HG03432 (cell line): Measurements from ENCODE around the gene SDK1.
"Not testable (repeated sequence)": the region's sequence is repeated elsewhere in the genome, so short reads cannot be mapped to it uniquely, and the experiment has no call there.

Experiments
- ATAC-seq: cut with Tn5 transposase; IDR thresholded peaks from one replicate; pipeline ENCODE4 v1.9.1; 2021; ENCODE audit warnings: mild to moderate bottlenecking, moderate library complexity; ENCODE audit not compliant: unreplicated experiment

Gene SDK1

DNA sequence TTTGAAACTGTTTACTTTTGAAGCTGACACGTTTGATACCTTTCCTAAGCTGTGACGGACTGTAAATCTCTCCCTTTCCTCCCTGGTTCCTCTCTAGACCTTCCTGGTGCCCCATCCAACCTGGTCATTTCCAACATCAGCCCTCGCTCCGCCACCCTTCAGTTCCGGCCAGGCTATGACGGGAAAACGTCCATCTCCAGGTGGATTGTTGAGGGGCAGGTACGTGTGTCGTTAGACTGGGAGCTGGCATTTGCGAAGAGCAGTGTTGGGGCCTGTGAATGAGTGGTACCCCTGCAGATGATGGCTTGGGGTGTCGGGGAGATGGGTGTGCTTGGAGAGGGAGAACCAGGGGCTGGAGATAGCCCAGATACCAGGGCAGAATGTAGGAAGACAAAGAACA, 778.3 kb downstream of the SDK1 start:
- no peak for ATAC-seq

DNA sequence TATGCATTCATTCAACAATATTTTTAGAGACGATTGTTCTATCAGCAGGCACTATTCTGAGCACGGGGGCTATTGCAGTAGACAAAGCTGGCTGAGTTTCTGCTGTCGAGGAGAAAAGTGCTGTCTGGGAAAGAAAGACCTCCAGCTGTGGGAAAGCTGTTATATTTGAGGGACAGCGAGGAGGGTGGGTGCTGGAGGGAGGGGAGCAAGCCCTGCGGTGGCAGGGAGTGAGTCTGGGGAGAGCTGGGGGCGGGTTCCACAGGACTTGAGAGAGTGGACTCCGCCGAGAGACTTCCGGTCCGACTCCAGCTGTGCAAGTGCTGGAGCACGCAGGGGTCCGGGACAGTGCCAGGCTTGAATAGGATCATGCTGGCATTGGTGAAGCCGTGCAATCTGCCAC, 778.9 kb downstream of the SDK1 start:
- no peak for ATAC-seq

DNA sequence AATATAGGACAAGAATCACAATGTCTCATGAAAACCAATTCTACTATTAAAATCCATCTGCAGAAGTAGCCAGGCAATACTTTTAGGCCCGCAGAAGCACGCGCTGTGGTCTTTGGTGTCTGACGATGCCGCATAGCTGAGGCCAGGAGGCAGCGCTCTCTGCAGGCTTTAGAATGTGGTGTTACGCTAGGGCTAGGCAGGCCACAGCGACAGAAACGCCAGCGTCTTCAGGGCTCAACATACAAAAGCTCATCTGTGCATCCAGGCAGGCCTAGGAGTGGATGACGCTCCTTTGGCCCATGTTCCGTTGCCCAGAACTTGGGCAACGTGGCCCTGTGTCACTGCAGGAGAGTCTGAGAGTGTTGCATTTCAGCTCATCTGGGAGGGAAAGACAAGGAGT, 779.9 kb downstream of the SDK1 start:
- ATAC-seq, result no peak

DNA sequence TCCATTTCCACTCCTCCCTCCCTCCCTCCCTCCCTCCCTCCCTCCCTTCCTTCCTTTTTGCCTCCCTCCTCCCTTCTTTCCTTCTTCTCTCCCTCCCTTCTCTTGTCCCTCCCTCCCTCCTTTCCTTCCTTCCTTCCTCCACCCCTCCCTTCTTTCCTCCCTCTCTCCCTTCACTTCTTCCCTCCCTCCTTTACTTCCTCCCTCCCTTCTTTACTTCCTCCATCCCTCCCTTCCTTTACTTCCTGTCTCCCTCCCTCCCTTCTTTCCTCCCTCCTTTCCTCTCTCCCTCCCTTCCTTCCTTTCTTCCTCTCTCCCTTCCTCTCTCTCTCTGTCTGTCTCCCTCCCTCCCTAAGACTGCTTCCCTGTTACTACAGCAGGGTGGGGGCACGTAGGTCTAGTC, 782.5 kb downstream of the SDK1 start:
- ATAC-seq, result no peak

DNA sequence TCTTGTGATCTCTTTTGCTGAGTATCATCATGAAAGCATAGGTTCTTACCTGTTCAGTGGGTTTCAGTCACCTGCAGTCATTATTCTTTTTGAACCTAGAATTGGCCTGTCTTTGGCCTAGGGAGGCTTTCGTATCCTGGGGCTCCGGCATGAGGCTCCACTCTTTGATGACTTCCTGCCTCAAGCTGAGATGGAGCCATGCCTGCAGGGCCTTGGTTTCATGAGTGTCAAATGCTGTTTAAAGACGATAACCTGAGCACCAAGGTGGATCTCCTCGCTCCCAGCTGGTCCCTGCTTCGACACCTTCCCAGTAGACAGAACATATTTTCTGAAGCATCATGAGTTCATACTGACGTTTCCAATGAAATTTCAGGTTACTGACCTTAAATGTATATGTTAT, 783.2 kb downstream of the SDK1 start:
- ATAC-seq, result no peak

DNA sequence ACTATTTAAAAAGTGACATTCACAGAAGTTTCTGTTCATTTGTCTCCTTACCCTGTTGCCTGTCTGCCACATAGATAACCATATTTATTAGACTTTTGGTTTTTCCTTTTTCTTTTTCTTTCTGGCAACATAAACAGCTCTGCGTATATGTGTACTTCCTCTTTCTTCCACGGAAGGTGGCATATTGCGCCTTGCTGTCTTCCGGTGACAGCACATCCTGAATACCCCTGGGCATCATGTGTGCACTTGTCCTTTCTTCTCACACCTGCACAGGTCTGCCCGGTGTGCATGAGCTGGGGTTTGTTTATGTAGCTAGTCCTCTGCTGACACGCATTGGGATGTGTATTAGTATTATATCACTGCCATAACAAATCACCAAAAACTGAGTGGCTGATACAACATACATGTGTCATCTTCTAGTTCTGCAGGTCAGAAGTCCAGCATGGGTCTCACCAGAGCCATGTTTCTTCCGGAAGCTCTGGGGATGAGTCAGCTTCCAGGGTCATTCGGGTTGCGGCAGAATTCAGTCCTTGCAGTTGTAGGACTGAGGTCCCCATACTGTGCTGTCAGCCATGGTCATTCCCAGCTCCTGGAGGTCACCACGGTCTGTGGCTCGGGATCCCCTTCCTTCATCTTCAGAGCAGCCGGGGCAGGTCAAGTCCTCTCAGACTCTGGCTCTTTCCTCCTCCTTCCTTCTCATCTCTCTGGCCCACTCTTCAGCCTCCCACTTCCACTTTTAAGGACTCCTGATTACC, 785.1 kb downstream of the SDK1 start:
- no peak for ATAC-seq

DNA sequence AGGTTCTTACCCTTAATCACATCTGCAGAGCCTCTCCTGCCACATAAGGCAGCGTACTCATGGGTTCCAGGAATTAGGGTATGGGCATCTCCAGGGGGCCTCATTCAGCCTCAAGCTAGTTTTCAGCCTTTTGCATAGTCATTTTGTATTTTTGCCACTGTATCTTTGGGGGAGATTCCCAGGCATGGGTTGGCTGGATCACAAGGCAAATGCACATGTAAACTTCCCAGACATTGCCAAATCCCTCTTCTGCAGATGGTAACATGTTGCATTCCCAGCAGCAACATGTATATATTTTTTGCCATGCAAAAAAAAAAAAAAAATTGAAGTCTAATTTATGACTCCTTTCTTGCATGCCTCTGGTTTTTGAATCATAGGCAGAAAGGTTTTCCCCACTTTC, 785.7 kb downstream of the SDK1 start:
- no peak for ATAC-seq

DNA sequence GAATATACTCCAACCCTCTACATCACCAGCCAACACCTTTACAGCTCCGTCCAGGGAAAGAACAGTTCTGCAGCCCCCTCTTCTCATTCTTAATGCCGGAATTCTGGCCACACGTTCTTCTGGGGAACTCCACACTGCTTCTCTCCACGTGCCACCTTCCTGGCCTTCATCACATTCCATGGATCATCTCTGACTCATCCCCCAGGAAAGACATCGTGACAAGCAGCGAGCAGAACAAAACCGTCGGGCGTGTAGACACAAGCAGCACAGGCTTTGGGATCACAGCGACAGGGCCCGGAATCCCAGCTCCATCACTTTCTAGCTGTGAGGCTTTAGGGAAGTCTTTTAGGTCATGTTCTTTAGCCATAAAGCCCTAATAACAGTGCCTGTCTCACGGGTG, 790.7 kb downstream of the SDK1 start:
- ATAC-seq, result no peak

DNA sequence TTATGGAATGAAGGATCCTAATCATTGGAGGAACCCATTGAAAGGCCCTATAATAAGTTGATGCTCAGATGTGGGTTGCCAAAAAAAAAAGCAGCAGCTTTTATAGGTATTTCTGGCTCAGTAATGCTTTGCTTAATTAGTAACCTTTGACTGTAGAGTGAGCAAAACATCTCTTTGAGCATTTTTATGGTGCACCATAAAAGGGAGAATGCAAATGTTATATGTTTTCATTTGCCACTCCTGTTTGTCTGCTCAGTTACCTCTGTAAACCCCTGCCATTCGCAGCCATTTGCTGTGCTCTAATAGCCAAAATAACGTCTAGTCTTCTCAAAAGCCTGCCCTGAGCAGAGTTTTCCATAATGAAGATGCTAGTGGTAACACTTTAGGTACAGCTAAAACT, 792.0 kb downstream of the SDK1 start:
- no peak for ATAC-seq

DNA sequence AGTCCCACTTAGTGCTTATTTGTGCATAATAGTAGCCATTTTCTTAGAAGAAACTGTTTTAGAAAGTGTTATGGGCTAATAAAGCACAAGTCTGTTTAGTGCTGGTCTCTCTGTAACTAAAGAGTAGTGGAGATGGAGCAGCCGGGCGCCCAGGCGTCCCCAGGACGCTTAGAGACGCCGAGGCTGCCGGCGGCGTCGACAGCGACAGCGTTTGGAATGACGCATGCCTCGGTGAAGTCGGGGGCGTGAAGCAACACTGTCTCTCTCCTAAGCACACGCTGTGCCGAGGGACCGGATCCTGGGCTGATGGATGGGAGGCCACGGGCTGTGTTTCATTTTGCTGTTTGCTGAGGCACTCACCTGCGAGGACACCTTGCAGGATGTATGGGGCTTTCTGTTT, 792.4 kb downstream of the SDK1 start:
- no peak for ATAC-seq

DNA sequence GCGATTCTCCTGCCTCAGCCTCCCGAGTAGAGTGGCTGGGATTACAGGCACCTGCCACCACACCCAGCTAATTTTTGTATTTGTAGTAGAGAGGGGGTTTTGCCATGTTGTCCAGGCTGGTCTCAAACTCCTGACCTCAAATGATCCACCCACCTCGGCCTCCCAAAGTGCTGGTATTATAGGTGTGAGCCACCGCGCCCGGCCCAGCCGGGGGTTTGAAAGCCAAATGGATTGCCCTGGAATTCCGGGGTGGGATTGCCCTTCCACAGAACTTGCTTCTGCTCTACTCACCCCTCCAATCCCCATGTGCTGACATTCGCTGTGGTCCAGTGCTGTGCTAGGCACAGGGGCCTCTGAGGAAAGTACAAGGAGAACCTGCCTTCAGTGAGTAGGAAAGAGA, 793.1 kb downstream of the SDK1 start:
- not testable (repeated sequence) for ATAC-seq

DNA sequence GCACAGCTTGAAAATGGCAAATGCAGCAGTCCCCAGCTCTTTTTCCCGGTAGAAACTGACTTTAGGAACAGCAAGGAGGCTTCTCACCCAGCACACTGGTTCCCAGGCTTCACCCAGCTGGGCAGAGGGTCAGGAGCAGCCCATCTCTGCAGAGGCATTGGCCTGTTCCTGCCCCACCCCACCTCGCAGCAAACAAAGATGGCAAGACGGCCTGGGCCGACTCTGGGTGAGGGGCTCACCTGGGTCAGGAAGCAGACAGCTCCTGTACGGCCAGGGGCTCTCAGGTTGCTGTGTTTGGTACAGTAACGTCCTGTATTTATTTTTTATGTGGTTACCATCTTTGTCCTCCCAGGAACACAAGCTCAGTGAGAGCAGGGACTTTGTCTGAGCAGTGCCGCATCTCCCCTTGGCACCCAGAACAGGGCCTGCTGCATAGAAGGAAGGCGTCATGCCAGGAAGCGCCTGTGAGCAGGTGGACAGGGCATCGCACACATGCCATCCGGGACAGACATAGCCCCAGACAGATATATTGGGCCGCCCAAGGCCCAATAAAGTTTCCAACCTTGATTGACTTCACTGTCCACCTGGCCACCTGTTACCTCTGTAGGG, 796.1 kb downstream of the SDK1 start:
- ATAC-seq, result no peak

DNA sequence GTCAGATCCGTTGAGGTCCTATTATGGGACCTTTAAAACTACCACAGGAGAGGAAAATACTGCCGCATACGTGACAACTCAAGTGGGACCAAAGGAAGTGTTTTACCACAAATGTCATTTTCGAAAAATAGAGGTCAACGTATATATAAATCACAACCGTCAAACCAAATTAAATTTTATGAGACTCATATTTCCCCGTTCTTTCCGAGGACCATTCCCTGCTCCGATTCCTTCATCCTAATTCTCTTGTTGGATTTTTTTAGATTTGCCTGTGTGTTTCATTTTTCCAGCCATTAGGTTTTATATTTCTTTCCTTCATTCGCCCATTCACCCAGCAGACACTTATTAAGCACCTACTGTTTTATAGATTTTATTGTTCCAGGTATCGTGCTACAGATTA, 797.1 kb downstream of the SDK1 start:
- no peak for ATAC-seq

DNA sequence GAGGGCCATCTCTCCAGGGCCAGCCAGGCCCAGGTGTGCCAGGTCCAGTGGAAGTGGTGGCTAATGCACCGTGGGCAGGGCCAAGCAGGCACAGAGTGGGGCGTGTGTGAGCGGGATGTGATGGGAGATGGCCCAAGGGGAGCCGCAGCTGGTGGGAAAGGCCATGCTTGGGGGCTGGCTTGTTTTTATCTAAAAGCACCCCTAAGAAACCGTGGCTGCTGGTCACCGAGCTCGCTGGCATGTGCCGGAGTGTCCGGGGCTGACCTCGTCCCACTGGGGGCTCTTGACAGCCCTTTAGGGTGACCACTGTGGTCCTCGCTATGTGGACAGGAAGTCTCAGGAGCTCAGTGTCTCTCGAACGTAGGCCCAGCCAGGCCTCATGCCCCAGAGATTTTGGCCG, 798.6 kb downstream of the SDK1 start:
- ATAC-seq, result no peak

DNA sequence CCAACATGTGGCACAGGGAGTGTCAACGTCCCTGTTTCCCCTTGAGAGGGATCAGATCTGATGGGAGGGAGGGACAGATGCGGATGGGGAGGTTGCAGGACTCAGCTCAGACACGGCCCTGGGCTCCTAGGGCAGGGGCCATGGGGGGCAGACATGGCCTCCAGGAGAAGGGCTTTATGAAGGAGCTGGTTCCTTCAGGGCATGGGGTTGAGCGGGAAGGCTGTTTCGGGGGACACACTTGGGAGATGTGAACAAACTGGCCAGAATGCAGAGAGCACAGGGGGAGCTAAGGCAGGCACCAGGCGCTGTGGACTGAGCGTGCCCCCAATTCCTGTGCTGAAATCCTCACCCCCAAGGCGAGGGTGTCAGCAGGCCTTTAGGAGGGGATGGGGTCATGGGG, 799.1 kb downstream of the SDK1 start:
- ATAC-seq, result no peak

DNA sequence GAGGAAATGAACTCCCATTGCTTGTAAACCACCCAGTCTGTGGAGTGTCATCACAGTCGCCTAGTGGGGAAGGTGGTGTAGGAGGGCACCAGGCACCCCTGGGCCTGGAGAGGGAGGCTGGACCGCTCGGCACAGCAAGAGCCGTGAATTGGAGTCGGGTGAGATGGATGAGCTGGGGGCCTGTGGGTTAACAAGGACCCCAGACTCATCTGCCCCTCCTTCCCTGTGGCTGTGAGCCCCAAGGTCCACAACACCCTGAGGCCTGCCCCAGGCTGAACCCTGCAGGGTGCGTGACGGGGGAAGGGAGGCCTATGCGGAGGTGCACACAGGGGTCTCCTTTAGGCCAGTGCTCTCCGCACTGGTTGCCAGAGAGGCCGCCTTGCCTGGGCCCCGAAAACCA, 799.6 kb downstream of the SDK1 start:
- no peak for ATAC-seq

DNA sequence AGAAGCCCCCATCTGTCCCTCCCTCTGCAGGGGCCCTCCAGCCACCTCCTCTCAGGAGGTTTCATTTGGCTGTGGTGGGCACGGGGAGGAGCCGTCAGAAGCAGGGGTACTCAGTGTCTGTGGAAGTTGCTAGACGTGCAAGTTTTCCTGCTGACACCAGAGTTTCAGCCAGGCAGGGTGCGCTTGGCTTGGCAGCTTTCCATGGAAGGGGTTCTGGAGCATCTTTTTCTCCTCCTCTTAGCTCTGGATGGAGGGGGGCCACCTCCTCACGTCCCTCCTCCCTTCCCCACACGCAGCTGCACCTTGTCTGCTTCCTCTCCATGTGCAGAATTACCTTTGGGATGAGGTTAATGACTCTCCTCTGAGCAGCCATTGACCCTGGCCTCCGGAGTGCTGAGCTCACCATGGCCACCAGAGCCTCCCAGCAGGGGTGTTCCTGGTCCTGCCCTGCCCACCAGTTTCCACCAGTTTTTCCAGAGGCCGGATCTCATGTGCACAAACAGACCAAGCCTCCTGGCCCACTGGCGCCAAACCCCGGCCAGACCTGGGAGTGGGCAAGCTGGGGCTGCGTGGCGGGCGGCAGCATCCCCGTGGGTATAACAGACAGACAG, 801.3 kb downstream of the SDK1 start:
- ATAC-seq, result no peak

DNA sequence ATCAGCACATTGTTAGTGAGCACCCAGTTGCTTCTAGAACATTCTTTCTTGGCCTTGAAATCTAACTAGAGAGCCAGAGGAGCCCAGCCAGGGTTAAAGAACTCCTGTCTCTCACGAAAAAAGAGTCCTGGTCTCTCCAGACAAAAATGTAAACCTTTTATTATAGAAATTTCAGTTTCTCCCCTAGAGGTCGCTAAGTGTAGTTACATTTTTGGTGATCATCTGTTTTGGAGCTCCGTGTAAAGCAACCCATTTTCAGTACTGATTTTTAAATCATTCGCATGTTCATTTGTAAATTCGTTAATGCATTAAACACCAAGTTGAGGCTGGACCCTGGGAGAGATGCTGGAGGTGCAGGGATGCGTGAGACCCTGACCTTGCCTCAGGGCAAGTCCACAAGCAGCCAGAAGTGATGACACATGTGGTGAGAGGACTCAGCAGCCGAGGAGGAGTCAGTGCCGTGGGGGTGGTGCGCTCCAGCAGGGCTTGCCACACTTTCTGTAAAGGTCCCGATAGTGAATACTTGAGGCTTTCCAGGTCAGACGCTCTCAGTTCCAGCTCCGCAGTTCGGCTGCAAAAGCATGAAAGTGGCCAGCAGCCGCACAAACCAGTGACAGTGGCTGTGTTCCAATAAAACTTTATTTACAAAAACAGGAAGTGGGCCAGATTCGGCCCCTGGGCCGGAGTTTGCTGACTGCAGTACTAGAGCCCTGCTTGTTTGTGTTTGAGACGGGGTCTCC, 802.5 kb downstream of the SDK1 start:
- no peak for ATAC-seq

DNA sequence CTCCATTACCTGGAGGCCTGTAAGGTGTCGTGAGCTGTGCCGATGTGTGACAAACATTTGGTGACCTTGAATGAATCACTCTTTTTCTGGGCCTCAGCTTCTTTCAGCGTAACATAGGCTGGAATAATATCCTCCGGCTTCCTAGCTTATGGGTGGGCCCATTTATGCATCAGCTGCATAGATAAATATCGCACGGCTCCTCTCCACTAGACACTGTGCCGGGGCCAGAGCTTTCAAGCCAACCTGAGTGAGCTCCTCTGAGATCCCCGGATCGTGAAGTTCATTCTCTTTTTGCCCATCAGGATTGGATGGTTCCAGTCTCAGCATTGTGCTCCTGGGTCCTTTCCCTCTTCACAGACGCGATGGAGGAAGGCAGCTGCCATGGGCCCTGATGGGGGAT, 806.8 kb downstream of the SDK1 start:
- ATAC-seq, result no peak

DNA sequence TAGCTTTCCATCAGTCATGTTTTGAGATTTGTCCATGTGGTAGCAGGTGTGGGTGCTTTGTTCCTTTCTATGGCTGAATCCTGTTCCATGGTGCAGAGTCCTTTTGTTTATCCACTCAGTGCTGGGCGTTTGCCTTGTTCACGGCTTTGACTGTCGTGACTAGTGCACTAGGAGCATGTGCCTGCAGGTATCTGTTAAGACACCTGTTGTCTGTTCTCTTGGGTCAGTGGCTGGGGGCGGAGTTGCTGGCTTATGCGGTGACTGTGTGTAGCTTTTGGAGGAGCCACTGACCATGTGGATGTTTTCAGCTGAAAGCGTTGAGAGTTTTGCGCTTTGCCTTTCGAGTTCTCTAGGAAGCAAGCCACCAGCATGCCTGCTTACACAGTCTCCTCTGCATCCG, 807.9 kb downstream of the SDK1 start:
- ATAC-seq, result no peak

DNA sequence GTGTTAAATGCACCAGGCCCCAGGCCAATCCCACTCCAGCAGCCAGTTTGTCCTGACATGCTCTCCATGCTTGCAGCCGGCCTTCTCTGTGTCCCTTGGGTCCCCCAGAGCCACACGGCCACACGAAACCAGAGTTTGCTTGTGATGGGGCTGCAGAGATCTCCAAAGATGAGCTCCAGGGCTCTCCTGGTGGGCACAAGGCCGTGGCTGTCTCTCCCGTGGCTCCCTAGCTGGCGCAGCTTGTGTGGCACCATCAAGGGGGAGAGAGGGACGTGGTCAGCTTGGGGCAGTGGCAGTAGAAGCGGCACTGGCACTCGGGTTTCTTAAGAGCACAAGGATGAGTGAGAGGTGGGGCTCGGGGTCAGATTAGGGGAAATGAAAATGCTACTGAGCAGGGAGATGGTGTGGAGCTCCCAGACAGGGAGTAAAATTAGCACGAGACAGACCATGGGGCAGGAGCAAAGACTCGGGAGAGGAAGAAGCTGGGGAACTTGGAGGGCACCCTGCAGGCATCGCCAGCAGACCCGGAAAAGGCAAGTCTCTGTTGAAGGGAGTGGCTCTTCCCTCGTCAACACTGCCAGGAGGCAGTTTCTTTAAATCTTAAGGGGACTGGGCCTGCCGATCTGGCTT, 808.5 kb downstream of the SDK1 start:
- ATAC-seq, result no peak
